ENCODE data around the gene CALML4.
"Not testable (repeated sequence)": the region's sequence is repeated elsewhere in the genome, so short reads cannot be mapped to it uniquely, and the experiment has no call there.

CALML4 gene

DNA sequence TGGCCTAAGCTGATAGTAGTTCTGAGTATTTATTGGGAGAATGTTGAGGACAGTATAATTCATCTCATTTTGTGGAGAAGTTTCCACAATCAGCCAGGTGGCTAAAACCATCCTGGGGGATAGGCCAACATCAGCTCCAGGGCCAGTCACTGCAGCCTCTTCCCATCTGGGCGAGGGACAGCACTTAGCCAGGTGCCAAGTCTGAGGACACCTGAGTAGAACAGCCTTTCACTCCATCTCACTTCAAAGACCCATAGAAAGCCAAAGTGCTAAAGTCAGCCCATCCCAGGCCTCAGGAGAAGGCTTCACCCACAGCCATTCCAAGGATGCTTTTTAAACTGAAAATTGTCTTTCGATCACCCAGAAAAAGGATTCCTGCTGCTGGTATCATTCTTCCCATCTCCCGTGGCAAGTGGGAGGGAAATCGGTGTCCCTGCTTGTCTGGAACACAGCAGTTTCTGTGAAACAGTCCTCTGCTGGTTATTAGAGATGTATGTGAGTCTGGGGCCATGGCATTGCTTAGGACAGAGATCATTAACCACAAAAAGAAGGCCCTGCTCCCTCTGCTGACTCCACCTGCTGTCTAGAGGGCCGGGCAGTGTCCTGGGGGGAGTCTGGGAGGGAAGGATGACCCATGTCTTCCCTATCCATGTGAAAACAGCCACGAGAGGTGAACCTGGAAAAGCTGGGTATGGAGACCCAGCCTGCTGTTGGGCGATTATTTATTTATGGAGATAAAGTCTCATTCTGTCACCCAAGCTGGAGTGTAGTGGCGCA is 9.6 kb downstream of the CALML4 start:
- DNase-seq (ENCODE audit: insufficient read length, low spot score) (no peak), FAIRE-seq (no peak)

DNA sequence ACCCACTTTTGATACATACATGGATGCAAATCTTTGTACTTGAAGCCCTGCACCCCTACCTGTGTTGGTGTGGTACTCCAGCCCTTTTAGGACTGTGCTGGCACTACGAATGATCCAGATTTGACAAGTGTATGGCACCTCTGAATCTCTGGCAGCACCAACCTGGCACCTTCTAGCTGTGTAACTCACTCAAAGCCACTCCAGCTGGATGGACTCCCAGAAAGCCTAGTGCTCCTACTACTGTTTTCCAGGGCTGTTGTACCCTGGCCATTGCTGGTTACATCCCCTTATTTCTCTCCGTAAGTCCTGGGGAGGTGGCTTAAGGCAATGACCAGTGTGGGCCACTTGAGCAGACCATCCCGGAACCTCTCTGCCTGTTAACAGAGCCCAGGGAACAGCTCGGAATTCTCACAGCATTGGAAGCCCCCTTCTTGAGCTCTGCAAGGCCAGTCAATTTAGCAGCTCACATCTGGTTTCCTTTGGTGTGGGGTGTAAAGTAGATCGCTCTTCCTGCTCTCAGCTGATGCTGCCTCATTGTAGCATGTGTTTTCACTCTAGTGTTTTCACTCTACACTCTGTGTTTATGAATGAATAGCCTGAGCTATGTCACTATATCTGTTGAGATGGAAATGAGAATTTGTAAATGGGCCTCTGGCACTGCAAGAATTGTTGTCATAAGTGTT is 12.2 kb downstream of the CALML4 start:
- no peak for FAIRE-seq
- no peak for DNase-seq (ENCODE audit: insufficient read length, low spot score)

DNA sequence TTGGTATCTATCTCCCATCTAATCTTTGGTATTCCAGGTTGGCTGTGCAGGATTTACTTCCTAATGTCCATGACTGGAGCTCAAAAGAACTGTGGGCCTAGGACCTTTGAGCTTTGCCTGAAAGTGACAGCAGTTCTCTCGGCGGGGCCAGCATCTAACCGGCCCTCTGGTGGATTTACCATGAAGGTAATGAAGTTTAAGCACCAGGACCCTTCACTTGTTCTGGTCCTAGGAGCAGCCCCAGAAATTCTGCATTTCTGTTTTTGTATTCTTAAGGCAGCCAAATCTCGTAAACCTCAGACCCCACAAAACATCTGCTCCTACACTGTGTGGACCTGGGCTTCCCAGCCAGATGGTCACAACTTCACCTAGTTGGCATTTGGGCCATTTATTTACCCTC is 13.0 kb downstream of the CALML4 start:
- no peak for FAIRE-seq
- DNase-seq (ENCODE audit: insufficient read length, low spot score): no peak

DNA sequence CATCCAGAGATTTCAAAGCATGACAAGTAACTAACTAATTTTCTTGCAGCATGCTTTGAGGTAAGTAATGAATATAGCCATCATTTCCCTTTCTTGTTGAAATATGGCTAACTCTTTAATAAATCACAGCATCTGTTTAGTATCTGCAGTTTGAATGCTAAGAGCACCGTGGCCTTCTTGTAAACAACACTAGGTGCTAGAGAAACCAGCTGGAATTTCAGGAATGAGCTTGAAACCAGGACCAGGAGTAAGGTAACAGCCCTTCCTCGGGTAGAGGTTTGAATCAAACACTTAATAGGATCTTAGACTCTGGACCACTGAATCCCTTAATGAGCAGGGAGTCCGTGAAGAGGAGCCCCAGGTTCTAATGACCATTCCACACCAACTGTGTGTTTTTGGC is 13.6 kb downstream of the CALML4 start:
- DNase-seq (ENCODE audit: insufficient read length, low spot score) (no peak), FAIRE-seq (no peak)

DNA sequence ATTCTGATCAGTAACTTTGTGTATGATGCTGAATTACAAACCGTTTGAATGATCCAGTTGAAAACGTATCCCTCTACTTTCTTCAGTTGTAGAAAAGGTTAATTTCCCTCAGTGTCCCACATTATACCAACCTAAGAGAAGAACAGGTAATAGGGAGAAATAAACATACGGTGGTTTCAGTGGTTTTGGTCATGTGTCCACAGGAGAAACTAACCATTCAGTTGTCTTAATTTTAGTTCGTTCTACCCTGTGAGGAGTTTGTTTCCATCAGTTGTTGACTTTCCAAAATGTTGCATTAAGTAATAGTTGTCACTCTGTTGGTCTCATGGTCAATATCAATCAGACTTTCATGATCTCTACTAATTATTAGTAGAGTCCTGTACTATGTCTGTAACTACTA is 15.1 kb downstream of the CALML4 start:
- peak; percentile 35 for FAIRE-seq
- no peak for DNase-seq (ENCODE audit: insufficient read length, low spot score)

DNA sequence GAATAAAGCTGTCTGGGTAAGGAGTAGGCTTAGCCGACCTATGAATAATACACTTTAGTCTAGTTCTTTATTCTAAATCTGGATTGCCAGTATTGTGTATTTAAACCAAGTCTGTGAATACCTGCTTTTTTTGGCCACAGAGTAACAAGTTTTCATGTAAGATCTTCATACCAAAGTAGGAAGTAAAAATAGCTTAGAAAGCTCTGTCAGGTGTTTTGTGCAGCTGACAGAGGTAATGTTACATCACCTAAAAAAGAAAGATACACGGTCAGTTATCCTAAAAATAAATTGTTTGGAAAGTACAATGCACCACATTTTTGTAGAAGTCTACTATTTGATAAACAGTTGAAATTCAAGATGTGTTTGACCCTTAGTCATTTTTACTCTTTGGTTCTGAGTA is 16.5 kb downstream of the CALML4 start:
- DNase-seq (ENCODE audit: insufficient read length, low spot score) (no peak), FAIRE-seq (no peak)

DNA sequence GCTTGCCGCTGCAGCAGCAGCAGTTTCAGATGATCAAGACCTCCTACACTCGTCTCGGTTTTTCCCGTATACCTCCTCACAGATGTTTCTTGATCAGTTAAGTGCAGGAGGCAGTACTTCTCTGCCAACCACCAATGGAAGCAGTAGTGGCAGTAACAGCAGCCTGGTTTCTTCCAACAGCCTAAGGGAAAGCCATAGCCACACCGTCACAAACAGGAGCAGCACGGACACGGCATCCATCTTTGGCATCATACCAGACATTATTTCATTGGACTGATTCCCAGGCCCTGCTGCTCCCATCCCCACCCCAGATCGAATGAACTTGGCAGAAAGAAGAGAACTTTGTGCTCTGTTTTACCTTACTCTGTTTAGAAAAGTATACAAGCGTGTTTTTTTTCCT is 17.6 kb downstream of the CALML4 start:
- FAIRE-seq (no peak), DNase-seq (ENCODE audit: insufficient read length, low spot score) (no peak)

DNA sequence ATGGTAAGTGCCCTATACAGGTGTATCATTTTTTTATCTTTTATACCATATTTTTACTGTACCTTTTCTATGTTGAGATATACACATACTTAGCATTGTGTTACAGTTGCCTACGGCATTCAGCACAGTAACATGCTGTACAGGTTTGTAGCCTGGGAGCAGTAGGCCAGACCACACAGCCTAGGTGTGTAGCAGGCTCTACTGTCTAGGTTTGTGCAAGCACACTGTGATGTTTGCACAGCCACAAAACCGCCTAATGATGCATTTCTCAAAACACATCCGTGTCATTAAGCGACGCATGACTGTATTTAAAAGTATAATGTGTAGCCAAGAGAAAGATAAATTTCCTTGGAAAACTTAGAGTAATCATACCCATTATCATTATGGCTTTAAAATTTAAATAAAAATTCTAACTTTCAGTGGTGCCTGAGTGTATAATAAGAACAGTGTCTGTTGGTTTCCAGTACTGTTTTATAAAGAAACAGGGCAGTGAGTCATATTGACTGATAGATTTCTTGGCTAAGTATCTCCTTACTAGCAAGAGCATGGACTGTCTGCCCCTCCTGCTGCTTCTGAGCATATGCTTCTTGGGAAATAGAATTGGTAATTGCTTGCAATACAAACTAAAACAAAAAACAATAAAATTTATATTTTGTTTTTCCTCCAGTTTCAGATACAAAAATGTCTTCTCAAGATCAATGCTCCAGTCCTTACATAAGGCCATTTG is 18.3 kb downstream of the CALML4 start:
- FAIRE-seq (no peak), DNase-seq (ENCODE audit: insufficient read length, low spot score) (no peak)

DNA sequence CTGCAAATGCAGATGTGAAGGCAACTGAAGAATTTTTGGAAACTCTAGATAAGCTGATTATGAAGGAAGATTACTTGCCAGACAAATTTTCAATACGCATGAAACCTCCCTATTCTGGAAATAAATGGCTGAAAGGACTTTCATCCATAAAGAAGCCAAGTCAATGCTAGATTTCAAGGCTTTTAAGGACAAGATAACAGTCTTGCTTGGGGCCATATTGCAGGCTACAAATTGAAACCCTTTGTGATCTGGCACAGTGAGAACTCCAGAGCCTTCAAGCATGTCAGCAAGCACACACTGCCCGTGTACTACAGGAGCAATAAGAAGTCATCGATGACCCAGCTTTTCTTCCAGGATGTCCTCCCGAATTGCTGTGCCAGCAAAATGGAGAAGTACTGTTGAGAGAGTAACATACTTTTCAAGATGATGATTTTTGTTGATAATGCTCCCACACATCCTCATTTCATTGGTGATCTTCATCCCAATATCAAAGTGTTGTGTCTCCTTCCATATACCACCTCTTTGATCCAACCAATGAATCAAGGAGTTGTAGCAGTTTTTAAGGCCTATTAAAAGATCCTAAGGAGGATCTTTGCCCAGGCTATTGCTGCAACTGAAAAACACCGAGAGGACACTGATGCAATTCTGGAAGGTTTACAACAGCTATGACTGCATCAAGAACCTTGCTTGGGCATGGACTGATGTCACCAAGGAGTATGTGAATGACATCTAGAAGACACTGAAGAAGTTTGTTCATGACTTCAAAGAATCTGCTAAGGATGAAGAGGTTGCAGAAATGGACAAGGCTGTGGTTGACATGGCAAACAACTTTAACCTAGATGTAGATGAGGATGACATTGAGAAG is 20.3 kb downstream of the CALML4 start:
- no peak for FAIRE-seq

DNA sequence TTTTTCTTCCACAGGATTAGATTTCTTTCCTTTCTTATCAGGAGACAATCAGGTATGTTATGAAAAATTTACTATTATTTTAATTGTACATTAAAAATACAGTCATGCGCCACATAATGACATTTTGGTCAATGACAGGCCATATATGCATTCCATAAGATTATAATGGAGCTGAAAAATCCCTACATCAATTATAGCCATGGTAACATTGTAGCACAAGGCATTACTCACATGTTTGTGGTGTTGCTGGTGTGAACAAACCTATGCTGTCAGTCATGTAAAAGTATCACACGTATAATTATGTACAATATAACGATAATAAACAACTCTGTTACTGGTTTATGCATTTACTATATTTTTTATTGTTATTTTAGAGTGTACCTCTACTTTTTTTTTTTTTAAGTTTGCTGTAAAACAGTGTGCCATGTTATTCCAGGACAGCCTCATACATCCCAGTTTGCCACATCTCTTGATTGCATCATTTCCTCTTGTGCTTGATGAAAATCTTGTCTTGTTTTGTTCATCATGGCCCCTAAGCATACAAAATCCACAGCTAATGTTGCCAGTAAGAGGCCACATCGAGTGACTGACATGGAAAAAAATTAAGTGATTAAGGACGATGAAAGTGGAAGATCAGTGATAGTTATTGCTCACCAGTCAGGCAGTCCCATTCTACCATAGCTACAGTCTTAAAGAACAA is 21.4 kb downstream of the CALML4 start:
- FAIRE-seq (peak; percentile 18), DNase-seq (ENCODE audit: insufficient read length, low spot score) (no peak)

More for the DNA sequence above, 20.3 kb downstream of the CALML4 start:
- no peak for DNase-seq (ENCODE audit: insufficient read length, low spot score)

DNA sequence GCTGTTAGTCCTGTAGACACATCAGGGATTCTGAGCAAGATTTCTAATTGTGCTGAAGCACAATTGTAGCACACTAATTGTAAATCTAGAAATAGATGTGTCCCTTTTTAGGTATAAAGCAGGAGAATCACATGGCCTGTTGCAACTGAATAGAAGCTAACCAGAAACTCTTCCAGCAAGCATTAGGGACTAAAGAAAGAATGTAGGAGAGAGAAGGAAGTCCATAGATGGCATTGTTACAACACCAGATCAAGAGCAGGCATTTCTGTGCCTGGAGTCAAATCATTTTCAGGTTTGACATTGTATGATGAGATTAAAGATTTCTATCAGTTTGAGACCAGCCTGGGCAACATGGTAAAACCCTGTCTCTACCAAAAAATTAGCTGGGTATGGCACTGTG is 27.4 kb downstream of the CALML4 start:
- no peak for DNase-seq (ENCODE audit: insufficient read length, low spot score)
- no peak for FAIRE-seq

DNA sequence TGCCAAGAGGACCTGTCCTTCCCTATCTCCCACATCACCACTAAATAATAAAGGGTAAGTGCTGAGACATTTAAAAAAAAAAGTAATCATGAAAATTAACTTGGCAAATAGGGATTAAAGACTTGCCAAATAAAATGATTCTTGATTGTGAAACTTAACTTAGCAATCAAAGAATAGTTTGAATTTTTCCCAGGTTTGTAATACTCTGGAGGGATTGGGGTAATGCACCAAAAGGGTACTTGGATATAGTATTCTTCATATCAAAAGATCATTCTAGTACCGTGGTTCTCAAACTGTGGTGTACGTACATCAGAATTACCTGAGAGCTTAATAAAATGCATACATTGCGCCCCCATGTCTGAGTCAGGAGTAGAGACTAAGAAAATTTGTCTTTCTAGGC is 28.5 kb downstream of the CALML4 start:
- FAIRE-seq (no peak), DNase-seq (ENCODE audit: insufficient read length, low spot score) (no peak)

DNA sequence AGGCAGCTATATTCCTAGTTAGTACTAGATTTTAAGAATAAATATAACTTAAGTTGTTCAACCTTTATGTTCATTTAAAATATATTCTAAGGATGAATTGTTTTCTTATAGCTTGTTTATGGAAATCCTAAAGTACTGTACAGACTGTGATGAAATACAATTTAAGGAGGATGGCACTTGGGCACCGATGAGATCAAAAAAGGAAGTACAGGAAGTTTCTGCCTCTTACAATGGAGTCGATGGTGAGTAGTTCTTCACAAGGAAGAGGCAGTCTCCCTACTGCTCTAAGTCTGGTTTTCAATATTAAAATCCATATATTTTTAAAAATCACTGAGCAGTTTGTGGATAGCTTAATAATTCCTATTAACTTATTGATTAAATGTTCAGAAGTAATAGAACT is 29.6 kb downstream of the CALML4 start:
- FAIRE-seq: no peak
- no peak for DNase-seq (ENCODE audit: insufficient read length, low spot score)

DNA sequence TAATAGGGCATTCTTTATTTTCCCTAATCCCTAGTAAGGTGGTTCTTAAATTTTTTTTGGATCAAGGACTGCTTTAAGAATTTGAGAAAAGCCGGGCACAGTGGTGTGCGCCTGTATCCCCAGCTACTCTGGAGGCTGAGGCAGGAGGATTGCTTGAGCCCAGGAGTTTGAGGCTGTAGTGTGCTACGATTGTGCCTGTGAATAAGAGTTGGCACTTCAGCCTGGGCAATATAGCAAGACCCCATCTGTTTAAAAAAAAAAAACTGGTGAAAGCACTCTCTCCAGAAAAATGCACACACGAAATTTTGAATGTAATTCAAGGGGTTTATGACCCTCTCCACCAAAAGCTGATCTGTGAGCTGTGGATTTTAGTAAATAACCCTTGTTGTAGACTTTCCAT is 32.0 kb downstream of the CALML4 start:
- FAIRE-seq (no peak), DNase-seq (ENCODE audit: insufficient read length, low spot score) (no peak)

DNA sequence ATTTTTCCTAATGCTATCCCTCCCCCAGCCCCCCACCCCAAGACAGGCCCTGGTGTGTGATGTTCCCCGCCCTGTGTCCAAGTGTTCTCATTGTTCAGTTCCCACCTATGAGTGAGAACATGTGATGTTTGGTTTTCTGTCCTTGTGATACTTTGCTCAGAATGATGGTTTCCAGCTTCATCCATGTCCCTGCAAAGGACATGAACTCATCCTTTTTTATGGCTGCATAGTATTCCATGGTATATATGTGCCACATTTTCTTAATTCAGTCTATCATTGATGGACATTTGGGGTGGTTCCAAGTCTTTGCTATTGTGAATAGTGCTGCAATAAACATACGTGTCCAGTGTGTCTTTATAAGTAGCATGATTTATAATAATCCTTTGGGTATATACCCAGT is 33.1 kb downstream of the CALML4 start:
- DNase-seq (ENCODE audit: insufficient read length, low spot score); FAIRE-seq: not testable (repeated sequence)

DNA sequence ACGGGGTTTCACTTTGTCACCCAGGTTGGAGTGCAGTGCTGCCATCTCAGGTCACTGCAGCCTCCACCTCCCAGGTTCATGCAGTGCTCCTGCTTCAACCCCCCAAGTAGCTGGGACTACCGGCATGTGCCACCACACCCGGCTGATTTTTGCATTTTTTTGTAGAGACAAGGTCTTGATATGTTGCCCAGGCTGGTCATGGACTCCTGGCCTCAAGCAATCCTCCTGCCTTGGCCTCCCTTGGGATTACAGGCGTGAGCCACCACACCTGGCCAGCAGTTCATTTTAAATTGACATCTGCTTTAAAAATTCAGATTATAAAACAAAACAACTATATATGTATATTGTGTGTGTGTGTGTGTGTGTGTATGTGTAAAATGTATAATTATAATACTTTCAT is 38.3 kb downstream of the CALML4 start:
- DNase-seq (ENCODE audit: insufficient read length, low spot score): no peak
- no peak for FAIRE-seq

DNA sequence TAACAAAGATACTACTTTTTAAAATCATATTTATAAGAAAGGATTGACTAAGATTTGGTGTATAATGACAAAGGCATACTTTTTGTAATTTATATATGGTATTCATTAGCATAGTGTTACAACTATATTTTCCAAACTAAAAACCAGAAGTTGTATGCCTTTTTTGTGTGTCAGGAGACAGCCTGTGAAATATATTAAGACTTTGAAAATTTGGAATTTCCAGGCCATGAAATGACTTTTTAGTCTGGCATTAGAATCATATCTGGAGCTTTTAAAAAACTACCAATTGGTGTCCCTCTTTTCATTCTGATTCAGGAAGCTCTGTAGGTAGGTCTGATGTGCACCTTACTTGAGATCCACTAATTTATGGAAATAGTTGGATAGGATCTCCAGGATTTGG is 41.9 kb downstream of the CALML4 start:
- DNase-seq (ENCODE audit: insufficient read length, low spot score): no peak
- FAIRE-seq: no peak

DNA sequence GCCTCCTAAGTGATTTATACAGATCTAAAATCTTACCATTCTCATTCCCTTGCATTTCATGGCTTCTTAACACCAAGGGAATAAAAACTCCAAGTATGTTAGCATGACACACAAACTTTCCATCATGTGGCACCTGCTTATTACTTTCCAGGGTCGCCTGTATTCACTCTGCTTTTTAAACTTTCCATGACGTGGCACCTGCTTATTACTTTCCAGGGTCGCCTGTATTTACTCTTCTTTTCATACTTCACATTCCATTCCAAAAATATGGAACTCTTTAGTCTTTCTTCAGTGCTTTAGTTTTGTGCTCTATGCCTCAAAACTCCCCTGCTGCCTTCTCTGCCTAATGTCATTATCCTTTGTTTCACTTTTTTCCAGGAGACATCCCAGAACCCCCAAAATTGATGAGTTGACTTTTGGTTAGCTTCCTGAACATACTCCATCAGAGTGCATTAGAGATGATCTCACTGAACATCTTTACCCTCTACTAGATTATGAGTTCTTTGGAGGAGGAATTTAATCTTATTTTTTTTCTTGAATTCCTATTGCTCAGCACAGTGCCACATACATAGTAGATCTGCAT is 47.0 kb downstream of the CALML4 start:
- no peak for FAIRE-seq
- no peak for DNase-seq (ENCODE audit: insufficient read length, low spot score)

DNA sequence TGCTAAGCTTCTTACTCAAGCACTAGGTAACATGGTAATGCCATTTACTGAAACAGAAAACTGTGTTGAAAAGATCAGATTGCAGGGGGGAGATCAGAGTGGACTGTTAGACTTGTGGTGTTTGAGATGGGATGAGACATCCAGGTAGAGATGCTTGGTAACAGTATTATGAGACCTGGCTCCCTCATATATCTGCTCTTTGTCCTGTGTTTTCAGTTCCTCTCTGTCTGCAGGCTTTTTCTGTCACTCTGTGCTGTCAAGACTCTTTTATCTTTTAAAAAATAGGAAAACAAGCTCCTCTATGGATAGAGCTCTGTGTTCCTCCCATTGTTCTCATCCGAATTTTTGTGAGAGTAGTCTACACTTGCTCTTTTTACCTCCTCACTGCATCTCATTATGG is 48.1 kb downstream of the CALML4 start:
- DNase-seq (ENCODE audit: insufficient read length, low spot score) (no peak), FAIRE-seq (no peak)
